Muscle layer of duodenum (tissue), 2 donors: ENCODE results near the gene PGP.

Source experiments
- H3K27ac ChIP-seq: one replicate; pipeline ENCODE4 v1.7.0; 2013; ENCODE audit warnings: mild to moderate bottlenecking, low read length
- H3K27me3 ChIP-seq: one replicate; pipeline ENCODE4 v1.7.0; 2013; ENCODE audit warnings: low read depth, mild to moderate bottlenecking, control low read depth, low read length
- H3K36me3 ChIP-seq, 2 donors: one replicate each; pipeline ENCODE4 v1.7.0; 2013; ENCODE audit warnings: low read length in 2 of 2, control low read depth in 1 of 2, mild to moderate bottlenecking in 1 of 2; ENCODE audit not compliant: insufficient read depth in 2 of 2, control insufficient read depth in 1 of 2
- H3K4me1 ChIP-seq, 2 donors: one replicate each; pipeline ENCODE4 v1.7.0; 2013; ENCODE audit warnings: low read length in 2 of 2, mild to moderate bottlenecking in 2 of 2, control low read depth in 1 of 2, moderate library complexity in 1 of 2; ENCODE audit not compliant: insufficient read depth in 2 of 2, control insufficient read depth in 1 of 2
- H3K4me3 ChIP-seq, 2 donors: one replicate each; pipeline ENCODE4 v1.7.0; 2013; ENCODE audit warnings: low read length in 2 of 2, low read depth in 1 of 2, mild to moderate bottlenecking in 1 of 2
- H3K9me3 ChIP-seq, 2 donors: one replicate each; pipeline ENCODE4 v1.7.0; 2013; ENCODE audit warnings: low read length in 2 of 2, control low read depth in 1 of 2, mild to moderate bottlenecking in 1 of 2; ENCODE audit not compliant: control insufficient read depth in 1 of 2
- donor health status: healthy.

The PGP gene

DNA sequence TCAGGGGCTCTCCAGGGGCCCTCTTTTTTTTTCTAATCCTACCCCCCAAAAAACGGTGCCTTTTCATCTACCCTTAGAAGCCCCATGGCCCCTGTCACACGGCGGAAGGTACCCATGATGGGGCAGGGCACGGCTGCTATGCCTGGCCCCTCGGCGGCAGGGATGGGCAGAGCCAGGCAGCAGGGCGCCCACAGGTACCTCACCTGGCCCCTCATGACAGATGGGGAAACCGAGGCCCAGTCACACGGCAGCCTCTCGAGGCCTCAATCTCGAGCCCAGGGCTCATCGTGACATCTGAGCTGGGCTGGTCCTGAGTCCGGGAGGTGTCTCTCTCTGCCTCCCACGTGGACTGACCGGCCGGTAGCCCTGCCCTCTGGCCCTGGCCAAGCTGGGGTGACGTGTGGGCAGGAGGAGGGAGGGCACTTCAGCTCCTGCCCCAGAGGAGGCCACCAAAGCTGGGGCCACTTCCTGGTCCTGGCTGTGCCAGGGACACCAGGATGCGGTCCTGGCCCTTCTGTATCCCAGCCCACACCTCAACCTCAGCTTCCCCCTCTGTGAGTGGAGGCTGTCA is 47.5 kb downstream of the PGP start:
- peaks cover 6 to 64% of the 10 kb centered on the region in 2 donors for H3K36me3 ChIP-seq

DNA sequence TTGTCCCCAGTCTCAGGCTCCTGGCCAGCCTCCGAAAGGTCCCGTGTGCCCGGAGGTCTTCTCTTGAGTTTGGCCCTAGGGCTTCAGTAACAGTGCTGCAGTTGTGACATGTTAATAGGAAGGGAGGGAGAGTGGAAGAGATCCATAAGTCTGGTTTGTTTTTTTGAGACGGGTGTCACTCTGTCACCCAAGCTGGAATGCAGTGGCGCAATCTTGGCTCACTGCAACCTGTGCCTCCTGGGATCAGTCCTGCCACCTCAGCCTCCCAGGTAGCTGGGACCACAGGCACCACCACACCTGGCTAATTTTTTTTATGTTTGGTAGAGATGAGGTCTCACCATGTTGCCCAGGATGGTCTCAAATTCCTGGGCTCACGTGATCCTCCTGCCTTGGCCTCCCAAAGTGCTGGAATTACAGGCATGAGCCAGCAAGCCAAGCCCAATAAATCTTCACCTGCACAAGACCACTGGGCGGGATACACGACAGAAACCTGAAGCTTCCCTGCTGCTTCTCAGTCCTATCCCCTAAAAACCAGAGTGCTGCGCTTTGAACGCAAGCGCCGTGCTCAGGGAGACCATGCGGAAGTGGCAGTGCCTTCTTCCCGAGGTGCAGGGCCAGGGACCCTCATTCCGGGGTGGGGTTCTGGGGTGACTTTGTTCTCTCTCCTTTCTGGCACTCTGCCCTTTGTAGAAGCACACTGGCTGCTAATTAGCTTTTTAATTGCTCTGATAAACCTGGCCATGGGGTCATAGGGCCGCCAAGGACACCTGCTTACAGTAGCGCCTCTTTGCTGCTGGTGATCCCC is 48.2 kb downstream of the PGP start:
- peaks cover 0 to 2% of the 10 kb centered on the region in 2 donors for H3K4me1 ChIP-seq
- no peaks in the 10 kb centered on the region for H3K27me3 ChIP-seq
- H3K36me3 ChIP-seq, result peaks cover 6 to 58% of the 10 kb centered on the region in 2 donors
- H3K9me3 ChIP-seq, result no peaks in the 10 kb centered on the region
- H3K4me3 ChIP-seq, result no peak overlapping the region
- H3K27ac ChIP-seq, result no peak overlapping the region

More for the DNA sequence above, 47.5 kb downstream of the PGP start:
- no peaks in the 10 kb centered on the region for H3K4me1 ChIP-seq
- no peak overlapping the region for H3K27ac ChIP-seq
- H3K9me3 ChIP-seq, result no peaks in the 10 kb centered on the region
- no peak overlapping the region for H3K4me3 ChIP-seq
- H3K27me3 ChIP-seq, result no peaks in the 10 kb centered on the region

DNA sequence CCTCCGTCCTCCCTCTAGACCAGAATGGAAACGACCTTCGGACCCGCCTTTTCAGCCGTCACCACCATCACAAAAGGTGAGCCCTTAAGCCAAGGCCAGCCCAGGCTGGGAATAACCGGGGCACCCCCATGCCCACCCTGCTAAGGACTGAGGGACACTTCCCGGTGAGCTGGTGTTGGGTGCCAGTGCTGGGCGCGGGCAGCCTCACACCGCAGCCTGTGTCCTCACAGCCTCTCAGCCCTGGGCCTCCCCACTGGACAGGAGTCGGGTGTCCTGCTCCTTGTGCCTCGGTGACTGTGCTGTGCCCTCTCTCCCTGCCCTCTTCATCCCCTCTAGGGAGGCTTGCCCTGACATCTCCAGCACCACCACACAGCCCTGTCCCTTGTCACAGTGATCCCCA is 48.8 kb downstream of the PGP start:
- H3K4me1 ChIP-seq, result peaks cover 0 to 5% of the 10 kb centered on the region in 2 donors
- H3K9me3 ChIP-seq, result no peaks in the 10 kb centered on the region
- no peak overlapping the region for H3K4me3 ChIP-seq
- H3K27ac ChIP-seq, result no peak overlapping the region
- H3K36me3 ChIP-seq, result peaks cover 6 to 52% of the 10 kb centered on the region in 2 donors
- H3K27me3 ChIP-seq, result no peaks in the 10 kb centered on the region

- H3K36me3 ChIP-seq, result peaks cover 5 to 27% of the 10 kb centered on the region in 2 donors
- no peaks in the 10 kb centered on the region for H3K27me3 ChIP-seq
- no peak overlapping the region for H3K4me3 ChIP-seq
- peaks cover 5 to 27% of the 10 kb centered on the region in 2 donors for H3K4me1 ChIP-seq
- no peak overlapping the region for H3K27ac ChIP-seq
- no peaks in the 10 kb centered on the region for H3K9me3 ChIP-seq
These were observed 51.3 kb downstream of the PGP start for GRCh38 chr16:2163211-2163881.

GRCh38 chr16:2162676-2163118 is 51.9 kb downstream of the PGP start:
- H3K27me3 ChIP-seq, result no peaks in the 10 kb centered on the region
- peaks cover 0 to 20% of the 10 kb centered on the region in 2 donors for H3K36me3 ChIP-seq
- no peaks in the 10 kb centered on the region for H3K9me3 ChIP-seq
- peaks cover 5 to 33% of the 10 kb centered on the region in 2 donors for H3K4me1 ChIP-seq
- H3K27ac ChIP-seq, result no peak overlapping the region
- H3K4me3 ChIP-seq, result no peak overlapping the region

GRCh38 chr16:2161911-2162310 is 52.7 kb downstream of the PGP start:
- Histone ChIP-seq H3K9me3 (no peaks in the 10 kb centered on the region), H3K4me3 (no peak overlapping the region), H3K4me1 (peaks cover 10 to 41% of the 10 kb centered on the region in 2 donors), H3K27ac (no peak overlapping the region), H3K27me3 (no peaks in the 10 kb centered on the region), H3K36me3 (peaks cover 0 to 13% of the 10 kb centered on the region in 2 donors)
